CD4-positive, alpha-beta T cell (primary cell): ENCODE results near the gene CFAP97D1. TPM values are rescaled to one million over a fixed set of nuclear protein-coding genes. Genes with fewer than 3 reads are reported as not detected.
A peak's percentile ranks its signal among the peaks of the same experiment; 100 is the strongest.

Source experiments
- ATAC-seq: fragments of 200-7000 bp; cut with Tn5 transposase; one replicate; pipeline ENCODE4 v1.10.0; 2022; ENCODE audit warnings: mild to moderate bottlenecking; ENCODE audit not compliant: poor library complexity
- CTCF ChIA-PET: fragments of 350-600 bp; sonication (Branson Sonifier 250); formaldehyde crosslinking; loops from one replicate; lab custom pipeline; 2021; ENCODE audit warnings: antibody characterized with exemption, inconsistent platforms; lab: Charles Lee
- POLR2A ChIA-PET: fragments of 350-600 bp; sonication (Branson Sonifier 250); formaldehyde crosslinking; loops from one replicate; lab custom pipeline; 2021; ENCODE audit warnings: antibody characterized with exemption, inconsistent platforms; lab: Charles Lee
- DNase-seq, 14 experiments: peaks; one replicate each; pipeline ENCODE4 v3.0.0-alpha.2; 2013 to 2020; ENCODE audit warnings: mixed read lengths in 2 of 14
- H3K27ac ChIP-seq, 2 donors: one replicate each; pipeline versions ENCODE4 v1.5.1 to v1.7.0; 2013; ENCODE audit warnings: low read length in 2 of 2, low read depth in 1 of 2, mild to moderate bottlenecking in 1 of 2
- H3K27me3 ChIP-seq, 2 experiments: 1 replicate in 1 of 2; 2 replicates in 1 of 2; pipeline versions ENCODE4 v1.6.1 to v1.7.0; 2013; ENCODE audit warnings: low read length in 2 of 2, control low read depth in 1 of 2, mild to moderate bottlenecking in 1 of 2, moderate library complexity in 1 of 2; ENCODE audit not compliant: insufficient read depth in 2 of 2, control insufficient read depth in 1 of 2
- H3K36me3 ChIP-seq: one replicate; pipeline ENCODE4 v1.6.1; 2013; ENCODE audit warnings: low read length, control low read depth; ENCODE audit not compliant: insufficient read depth
- H3K4me1 ChIP-seq: one replicate; pipeline ENCODE4 v1.6.1; 2013; ENCODE audit warnings: low read length, control low read depth; ENCODE audit not compliant: insufficient read depth
- H3K4me3 ChIP-seq: one replicate; pipeline ENCODE4 v1.5.1; 2013; ENCODE audit warnings: mild to moderate bottlenecking, low read length, moderate library complexity
- H3K9me3 ChIP-seq, 2 experiments: 1 replicate in 1 of 2; 2 replicates in 1 of 2; pipeline versions ENCODE4 v1.6.1 to v1.7.0; 2013; ENCODE audit warnings: low read length in 2 of 2, mild to moderate bottlenecking in 2 of 2, control low read depth in 1 of 2, moderate library complexity in 1 of 2; ENCODE audit not compliant: control insufficient read depth in 1 of 2, insufficient read depth in 1 of 2
- H3K27ac Mint-ChIP-seq: one replicate; pipeline ENCODE4 v1.8.0; 2020; ENCODE audit warnings: mixed read lengths
- H3K27me3 Mint-ChIP-seq: one replicate; pipeline ENCODE4 v1.8.0; 2021; ENCODE audit warnings: mixed read lengths
- H3K36me3 Mint-ChIP-seq: one replicate; pipeline ENCODE4 v1.8.0; 2021; ENCODE audit warnings: low read depth, mixed read lengths
- H3K4me1 Mint-ChIP-seq: one replicate; pipeline ENCODE4 v1.8.0; 2021; ENCODE audit warnings: low read depth, mixed read lengths
- H3K4me3 Mint-ChIP-seq: one replicate; pipeline ENCODE4 v1.8.0; 2020; ENCODE audit warnings: mild to moderate bottlenecking, mixed read lengths
- H3K9me3 Mint-ChIP-seq: one replicate; pipeline ENCODE4 v1.8.0; 2020; ENCODE audit warnings: mixed read lengths
- CTCF ChIP-seq: fragments of 200-600 bp; IDR thresholded peaks from one replicate; pipeline ENCODE4 v1.8.0; 2022; ENCODE audit warnings: antibody characterized with exemption, mild to moderate bottlenecking
- intact Hi-C, 2 experiments: fragments of 100-400 bp; cut with DNase I in 1 of 2; cut with micrococcal nuclease in 1 of 2; formaldehyde crosslinking; loops; one replicate each; pipeline versions ENCODE4 v1.15.1 to v1.9.0; 2023 to 2025; cut with DNase I, micrococcal nuclease
- total RNA-seq, 174 experiments: library from RNA in 2 of 174; stranded (reverse) in 2 of 174; gene quantifications; one replicate each; pipeline ENCODE4 v1.2.3 and lab custom pipeline; 2021 to 2026

Gene CFAP97D1
- total RNA-seq, 2 experiments from 2014 or later: not detected

GRCh38 chr17:43834106-43834505 is 53.9 kb downstream of the CFAP97D1 start:
- H3K4me3 Mint-ChIP-seq: peak overlapping the region; percentile 91
- no peak for TF ChIP-seq CTCF
- H3K36me3 Mint-ChIP-seq: no peaks in the 10 kb centered on the region
- peaks cover 17% of the 10 kb centered on the region for H3K4me1 ChIP-seq
- intact Hi-C loops: no loop called here
- POLR2A ChIA-PET: no interaction called here
- no peaks in the 10 kb centered on the region for H3K36me3 ChIP-seq
- ATAC-seq: no peak
- DNase-seq: no peak
- H3K27me3 Mint-ChIP-seq: peaks cover 55% of the 10 kb centered on the region
- no peak overlapping the region for H3K27ac ChIP-seq
- H3K4me1 Mint-ChIP-seq: peaks cover 12% of the 10 kb centered on the region
- CTCF ChIA-PET: interaction anchor here (1.5 kb wide), 1 partner anchor 12 kb away, joined by 6 read pairs; the partner anchor contains the start of gene CD300LG
- no peaks in the 10 kb centered on the region for H3K9me3 ChIP-seq
- H3K27ac Mint-ChIP-seq: no peak overlapping the region
- peaks cover 15 to 18% of the 10 kb centered on the region in 2 experiments for H3K27me3 ChIP-seq
- no peaks in the 10 kb centered on the region for H3K9me3 Mint-ChIP-seq
- H3K4me3 ChIP-seq: no peak overlapping the region

Other genes with a start within 250 kb of the CFAP97D1 start
- not detected for gene ETV4, start 234.1 kb upstream of the CFAP97D1 start, total RNA-seq
- under 1 TPM; 0.41 to 0.50 TPM for gene MEOX1, start 118.5 kb upstream of the CFAP97D1 start, total RNA-seq
- not detected for gene SOST, start 21.6 kb upstream of the CFAP97D1 start, total RNA-seq
- gene DUSP3, start 1.5 kb upstream of the CFAP97D1 start, total RNA-seq: 10 to 100 TPM; 10.6 to 12.6 TPM
- under 1 TPM in 1 of 2 experiments, not detected in 1; 0.14 TPM for gene MPP3, start 52.7 kb downstream of the CFAP97D1 start, total RNA-seq
- gene CD300LG, start 66.7 kb downstream of the CFAP97D1 start, total RNA-seq: not detected
- 1 to 10 TPM; 3.5 to 4.0 TPM for gene MPP2, start 127.1 kb downstream of the CFAP97D1 start, total RNA-seq
- not detected for gene PPY, start 162.0 kb downstream of the CFAP97D1 start, total RNA-seq
- gene PYY, start 173.5 kb downstream of the CFAP97D1 start, total RNA-seq: not detected
- under 1 TPM; 0.14 to 0.56 TPM for gene NAGS, start 224.2 kb downstream of the CFAP97D1 start, total RNA-seq
- gene TMEM101, start 234.5 kb downstream of the CFAP97D1 start, total RNA-seq: 1 to 10 TPM; 8.8 to 9.7 TPM